Mucosa of stomach (tissue), 1 donor: ENCODE measurements around the gene RRAS.
"Not testable (repeated sequence)": the region's sequence is repeated elsewhere in the genome, so short reads cannot be mapped to it uniquely, and the experiment has no call there.

Experiments
- H3K27me3 ChIP-seq: one replicate; pipeline ENCODE4 v1.7.0; 2013; ENCODE audit warnings: mild to moderate bottlenecking, low read length; ENCODE audit not compliant: control insufficient read depth, insufficient read depth
- H3K36me3 ChIP-seq: one replicate; pipeline ENCODE4 v1.7.0; 2013; ENCODE audit warnings: low read length; ENCODE audit not compliant: control insufficient read depth, insufficient read depth
- H3K4me1 ChIP-seq: one replicate; pipeline ENCODE4 v1.7.0; 2013; ENCODE audit warnings: mild to moderate bottlenecking, low read length; ENCODE audit not compliant: control insufficient read depth, insufficient read depth
- H3K4me3 ChIP-seq: one replicate; pipeline ENCODE4 v1.7.0; 2013; ENCODE audit warnings: low read length
- H3K9ac ChIP-seq: one replicate; pipeline ENCODE4 v1.7.0; 2013; ENCODE audit warnings: mild to moderate bottlenecking, low read length, moderate library complexity
- H3K9me3 ChIP-seq: one replicate; pipeline ENCODE4 v1.7.0; 2013; ENCODE audit warnings: mild to moderate bottlenecking, low read length, moderate library complexity; ENCODE audit not compliant: control insufficient read depth
- donor health status: Pancreatic carcinoma.

The RRAS gene

DNA sequence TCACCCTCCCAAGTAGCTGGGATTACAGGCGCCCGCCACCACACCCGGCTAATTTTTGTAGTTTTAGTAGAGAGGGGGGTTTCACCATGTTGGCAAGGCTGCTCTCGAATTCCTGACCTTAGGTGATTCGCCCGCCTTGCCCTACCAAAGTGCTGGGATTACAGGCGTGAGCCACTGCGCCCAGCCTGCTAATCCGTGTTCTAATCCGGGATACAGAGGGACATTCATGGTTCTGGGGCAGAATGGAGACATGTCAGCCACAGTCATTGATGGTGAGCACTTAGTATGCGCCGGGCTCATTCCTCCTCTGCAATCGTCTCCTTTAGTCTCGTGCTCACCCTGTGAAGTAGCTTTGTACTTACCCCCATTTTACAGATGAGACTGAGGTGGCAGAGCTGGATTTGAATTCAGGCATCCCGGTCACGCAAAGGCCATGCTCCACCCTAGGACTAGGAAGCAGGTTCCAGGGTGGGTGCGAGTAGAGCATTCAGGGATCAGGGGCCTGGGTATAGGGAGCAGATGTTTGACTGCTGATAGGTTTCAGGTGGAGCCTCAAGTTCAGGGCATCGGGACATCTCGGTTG, 8.2 kb downstream of the RRAS start:
- Histone ChIP-seq H3K36me3 (no peaks in the 10 kb centered on the region), H3K4me3 (no peak overlapping the region), H3K9ac (no peak overlapping the region), H3K4me1 (peaks cover 11% of the 10 kb centered on the region), H3K27me3 (no peaks in the 10 kb centered on the region), H3K9me3 (no peaks in the 10 kb centered on the region)

DNA sequence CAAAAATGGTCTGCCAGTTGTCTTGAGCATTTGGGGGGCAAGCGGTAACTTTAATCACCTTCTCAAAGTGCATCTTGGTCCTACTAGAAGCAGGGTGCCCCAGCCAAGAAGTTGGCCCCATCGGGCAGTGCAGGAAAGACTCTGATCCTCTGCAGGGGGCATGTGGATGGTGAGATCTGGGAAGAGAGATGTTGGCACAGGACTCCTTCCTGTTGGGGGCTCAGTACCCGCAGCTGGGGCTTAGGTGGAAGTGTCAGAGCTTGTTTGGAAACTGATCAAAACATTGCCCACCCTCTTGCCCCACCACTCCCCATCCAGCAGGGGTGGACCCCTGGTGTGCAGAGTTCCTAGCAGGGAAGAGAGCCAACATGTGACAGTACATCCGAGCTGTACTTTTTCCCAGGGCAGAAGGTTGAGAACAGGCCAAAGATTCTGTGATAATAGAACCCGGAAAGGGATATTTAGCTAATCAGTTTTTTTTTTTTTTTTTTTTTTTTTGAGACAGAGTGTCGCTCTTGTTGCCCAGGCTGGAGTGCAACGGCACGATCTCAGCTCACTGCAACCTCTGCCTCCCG, 8.8 kb downstream of the RRAS start:
- Histone ChIP-seq H3K36me3 (no peaks in the 10 kb centered on the region), H3K9ac (no peak overlapping the region), H3K4me1 (peaks cover 11% of the 10 kb centered on the region), H3K9me3 (no peaks in the 10 kb centered on the region), H3K4me3 (no peak overlapping the region), H3K27me3 (no peaks in the 10 kb centered on the region)

DNA sequence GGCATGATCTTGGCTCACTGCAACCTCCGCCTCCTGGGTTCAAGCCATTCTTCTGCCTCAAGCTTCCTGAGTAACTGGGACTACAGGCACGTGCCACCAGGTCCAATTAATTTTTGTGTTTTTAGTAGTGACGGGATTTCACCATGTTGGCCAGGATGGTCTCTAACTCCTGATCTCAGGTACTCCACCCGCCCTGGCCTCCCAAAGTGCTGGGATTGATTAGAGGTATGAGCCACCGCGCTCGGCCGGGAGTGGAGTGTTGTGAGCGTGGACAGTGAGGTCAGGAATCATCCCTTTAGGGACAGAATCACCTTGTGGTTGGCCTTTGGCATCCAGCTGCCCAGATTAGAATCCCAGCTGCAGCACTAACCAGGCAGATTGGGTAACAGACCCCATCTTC, 10.3 kb downstream of the RRAS start:
- Histone ChIP-seq H3K36me3 (no peaks in the 10 kb centered on the region), H3K27me3 (no peaks in the 10 kb centered on the region), H3K4me3 (no peak overlapping the region), H3K4me1 (peaks cover 7% of the 10 kb centered on the region), H3K9ac (no peak overlapping the region), H3K9me3 (no peaks in the 10 kb centered on the region)

DNA sequence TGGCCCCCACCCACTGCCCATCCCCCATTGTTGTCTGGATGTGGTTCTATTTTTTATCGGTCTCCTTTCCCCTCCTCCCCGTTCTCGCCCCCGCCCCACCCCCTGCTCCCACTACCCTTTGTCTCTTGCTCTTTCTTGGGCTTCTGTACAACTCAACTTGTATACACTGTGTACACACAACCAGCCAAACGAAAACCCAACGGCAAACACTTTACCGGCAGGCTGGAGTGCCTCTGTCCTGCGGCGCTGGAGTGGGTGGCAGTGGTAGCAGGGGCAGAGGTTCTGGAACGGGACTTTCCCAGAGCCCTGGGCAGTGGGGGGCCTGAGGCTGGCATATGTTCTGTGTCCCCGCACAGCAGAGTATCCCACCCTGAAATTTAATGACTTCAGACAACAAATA, 13.7 kb downstream of the RRAS start:
- H3K27me3 ChIP-seq, result no peaks in the 10 kb centered on the region
- peaks cover 6% of the 10 kb centered on the region for H3K4me1 ChIP-seq
- peaks cover 10% of the 10 kb centered on the region for H3K36me3 ChIP-seq
- no peak overlapping the region for H3K9ac ChIP-seq
- H3K9me3 ChIP-seq, result no peaks in the 10 kb centered on the region
- no peak overlapping the region for H3K4me3 ChIP-seq

DNA sequence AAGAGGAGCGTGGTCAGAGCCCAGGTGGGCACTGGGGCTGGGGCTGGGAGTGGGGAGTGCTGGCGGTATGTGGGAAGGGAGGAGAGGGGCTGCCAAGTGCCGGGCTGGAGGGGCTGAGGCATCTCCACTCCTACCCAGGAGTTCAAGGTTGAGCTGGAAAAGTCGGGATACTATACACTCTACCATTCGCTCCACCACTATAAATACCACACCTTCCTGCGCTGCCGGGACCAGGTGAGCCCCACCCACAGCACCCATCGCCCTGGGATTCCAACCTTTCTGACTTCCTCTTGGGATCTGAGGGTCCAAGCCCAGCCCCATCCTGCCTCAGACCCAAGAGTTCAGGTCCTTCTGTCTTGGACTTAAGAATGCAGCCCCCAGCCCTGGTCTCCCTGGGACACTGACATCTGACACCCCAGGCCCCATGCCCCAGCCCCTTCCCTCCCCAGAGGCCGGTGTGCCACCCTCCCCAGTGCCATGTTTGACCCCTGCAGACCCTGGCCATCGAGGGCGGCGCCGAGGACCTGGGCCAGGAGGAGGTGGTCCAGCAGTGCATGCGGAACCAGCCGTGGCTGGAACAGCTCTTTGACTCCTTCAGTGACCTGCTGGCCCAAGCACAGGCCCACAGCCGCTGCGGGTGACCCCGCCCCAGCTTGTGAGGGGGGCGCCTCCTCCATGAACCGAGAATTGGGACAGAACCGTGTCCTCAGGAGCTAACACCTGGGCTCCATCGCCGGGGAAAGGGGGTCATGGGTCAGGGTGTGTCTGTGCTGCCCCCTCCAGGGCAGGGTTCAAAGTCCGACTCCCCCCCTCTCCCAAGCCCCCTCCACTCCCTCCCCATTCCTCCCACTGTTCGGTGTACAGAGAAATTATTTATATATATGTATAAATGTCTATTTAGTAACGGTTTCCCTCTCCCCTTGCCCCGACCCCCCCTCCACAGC, 14.7 kb downstream of the RRAS start:
- no peak overlapping the region for H3K9ac ChIP-seq
- peaks cover 12% of the 10 kb centered on the region for H3K36me3 ChIP-seq
- H3K4me3 ChIP-seq, result no peak overlapping the region
- H3K4me1 ChIP-seq, result no peaks in the 10 kb centered on the region
- H3K27me3 ChIP-seq, result no peaks in the 10 kb centered on the region
- no peaks in the 10 kb centered on the region for H3K9me3 ChIP-seq

DNA sequence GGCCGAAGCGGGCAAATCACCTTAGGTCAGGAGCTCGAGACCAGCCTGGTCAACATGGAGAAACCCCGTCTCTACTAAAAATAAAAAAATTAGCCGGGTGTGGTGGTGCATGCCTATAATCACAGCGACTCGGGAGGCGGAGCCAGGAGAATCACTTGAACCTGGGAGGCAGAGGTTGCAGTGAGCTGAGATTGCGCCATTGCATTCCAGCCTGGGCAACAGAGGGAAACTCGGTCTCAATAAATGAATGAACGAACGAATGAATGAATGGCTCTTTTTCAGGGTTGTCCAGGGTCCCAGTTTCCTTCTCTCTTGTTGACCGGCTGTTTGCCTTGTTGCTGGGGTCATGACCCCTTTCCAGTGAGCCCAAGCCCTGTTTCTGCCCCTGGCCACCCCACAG, 22.1 kb downstream of the RRAS start:
- H3K9ac ChIP-seq, H3K4me3 ChIP-seq, H3K27me3 ChIP-seq, H3K9me3 ChIP-seq: not testable (repeated sequence)
- peaks cover 22% of the 10 kb centered on the region for H3K36me3 ChIP-seq
- H3K4me1 ChIP-seq, result peaks cover 11% of the 10 kb centered on the region

DNA sequence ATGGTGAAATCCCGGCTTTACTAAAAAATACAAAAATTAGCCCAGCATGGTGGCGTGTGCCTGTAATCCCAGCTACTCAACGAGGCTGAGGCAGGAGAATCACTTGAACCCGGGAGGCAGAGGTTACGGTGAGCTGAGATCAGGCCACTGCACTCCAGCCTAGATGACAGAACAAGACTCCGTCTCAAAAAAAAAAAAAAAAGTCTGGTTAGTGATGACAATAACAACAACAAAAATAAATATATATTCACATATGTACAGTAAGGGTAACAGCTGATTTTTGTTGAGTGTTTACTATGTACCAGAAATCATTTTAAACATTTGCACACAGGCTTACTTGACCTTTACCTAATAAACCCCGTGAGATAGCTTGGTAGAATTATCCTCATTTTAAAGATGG, 23.0 kb downstream of the RRAS start:
- Histone ChIP-seq H3K4me1 (peaks cover 17% of the 10 kb centered on the region), H3K9me3 (no peaks in the 10 kb centered on the region), H3K4me3 (no peak overlapping the region), H3K9ac (no peak overlapping the region), H3K27me3 (no peaks in the 10 kb centered on the region), H3K36me3 (peaks cover 22% of the 10 kb centered on the region)

DNA sequence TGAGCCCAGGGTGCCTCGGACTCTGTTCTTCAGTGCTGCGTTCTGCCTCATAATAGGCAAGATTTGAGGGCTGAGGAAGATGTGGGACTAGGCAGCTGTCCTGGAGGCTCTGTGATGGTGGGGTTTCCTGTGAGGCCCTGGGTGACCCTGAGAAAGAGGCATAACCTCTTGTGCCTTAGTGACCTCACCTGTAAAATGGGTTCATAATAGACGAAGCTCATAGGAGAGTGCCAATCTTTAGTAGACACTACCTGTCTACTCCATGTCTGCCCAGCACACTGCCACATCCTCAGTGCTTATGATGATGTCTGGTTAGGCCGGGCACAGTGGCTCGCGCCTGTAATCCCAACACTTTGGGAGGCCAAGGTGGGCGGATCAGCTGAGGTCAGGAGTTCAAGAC, 23.4 kb downstream of the RRAS start:
- Histone ChIP-seq H3K4me3 (no peak overlapping the region), H3K27me3 (no peaks in the 10 kb centered on the region), H3K9me3 (no peaks in the 10 kb centered on the region), H3K9ac (no peak overlapping the region), H3K4me1 (peaks cover 17% of the 10 kb centered on the region), H3K36me3 (peaks cover 18% of the 10 kb centered on the region)

DNA sequence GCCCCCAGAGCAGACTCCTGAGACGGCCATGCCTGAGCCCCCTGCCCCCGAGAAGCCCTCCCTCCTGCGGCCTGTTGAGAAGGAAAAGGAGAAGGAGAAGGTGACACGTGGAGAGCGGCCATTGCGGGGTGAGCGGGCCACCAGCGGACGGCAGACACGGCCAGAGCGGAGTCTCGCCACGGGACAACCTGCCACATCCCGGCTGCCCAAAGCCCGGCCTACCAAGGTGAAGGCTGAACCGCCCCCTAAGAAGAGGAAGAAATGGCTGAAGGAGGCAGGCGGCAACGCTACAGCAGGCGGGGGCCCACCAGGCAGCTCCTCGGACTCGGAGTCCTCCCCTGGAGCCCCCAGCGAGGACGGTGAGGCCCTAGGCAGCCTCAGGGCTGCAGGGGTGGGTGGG, 24.1 kb downstream of the RRAS start:
- Histone ChIP-seq H3K27me3 (no peaks in the 10 kb centered on the region), H3K4me3 (no peak overlapping the region), H3K4me1 (peaks cover 17% of the 10 kb centered on the region), H3K9me3 (no peaks in the 10 kb centered on the region), H3K9ac (no peak overlapping the region), H3K36me3 (peaks cover 16% of the 10 kb centered on the region)

DNA sequence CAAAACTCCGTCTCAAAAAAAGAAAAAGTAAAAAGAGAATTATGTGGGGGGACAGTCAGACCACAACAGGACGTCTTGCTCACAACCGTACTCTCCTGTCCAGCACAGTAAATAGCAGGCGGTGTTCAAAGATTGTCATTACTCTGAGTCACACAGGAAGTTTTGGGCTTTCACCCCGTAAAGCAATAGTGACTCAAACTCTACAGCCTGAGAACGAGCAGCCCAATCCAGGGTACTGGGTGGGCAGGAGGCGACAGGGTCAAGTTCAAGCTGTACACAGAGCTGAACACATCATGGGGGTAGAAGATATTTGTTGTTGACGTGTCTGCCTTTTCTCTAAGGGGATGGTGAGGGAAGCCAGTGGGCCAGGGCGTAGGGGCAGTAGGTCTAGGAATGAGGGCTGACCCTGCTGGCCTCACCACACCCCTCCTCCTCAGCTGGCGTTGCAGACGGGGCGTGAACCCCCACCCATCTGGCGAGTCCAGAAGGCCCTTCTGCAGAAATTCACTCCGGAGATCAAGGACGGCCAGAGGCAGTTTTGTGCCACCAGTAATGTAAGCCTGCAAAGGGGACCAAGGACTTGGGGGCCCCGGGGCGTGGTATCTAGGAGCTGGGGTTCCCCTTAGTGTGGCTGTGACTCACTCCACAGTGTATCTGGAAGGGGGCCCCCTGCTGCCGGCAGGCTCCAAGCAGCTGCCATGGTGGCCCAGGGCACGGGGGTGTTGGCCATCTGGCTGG, 25.7 kb downstream of the RRAS start:
- Histone ChIP-seq H3K9me3 (no peaks in the 10 kb centered on the region), H3K9ac (no peak overlapping the region), H3K4me3 (no peak overlapping the region), H3K36me3 (peaks cover 10% of the 10 kb centered on the region), H3K27me3 (no peaks in the 10 kb centered on the region), H3K4me1 (peaks cover 17% of the 10 kb centered on the region)

DNA sequence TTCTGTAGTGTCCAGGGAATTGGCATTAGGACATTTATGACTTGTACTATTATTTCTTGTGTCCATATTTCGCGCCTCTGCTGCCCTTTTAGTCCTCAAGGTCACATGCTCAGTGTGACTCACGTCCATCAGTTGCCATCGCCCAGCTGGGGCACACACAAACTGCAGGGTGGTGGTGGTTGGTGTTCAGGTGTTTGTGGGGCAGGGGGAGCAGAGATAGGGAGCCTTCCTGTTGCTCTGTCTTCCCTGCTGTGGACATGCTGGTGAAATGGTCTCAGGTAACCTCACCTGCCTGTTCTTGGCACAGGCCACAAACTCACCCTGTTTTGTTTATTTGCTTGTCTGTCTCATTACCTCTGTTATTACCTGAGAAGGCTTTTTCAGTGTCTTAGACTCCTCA, 26.6 kb downstream of the RRAS start:
- peaks cover 10% of the 10 kb centered on the region for H3K36me3 ChIP-seq
- no peaks in the 10 kb centered on the region for H3K9me3 ChIP-seq
- H3K27me3 ChIP-seq, result no peaks in the 10 kb centered on the region
- H3K9ac ChIP-seq, result peak overlapping the region; percentile 25
- H3K4me1 ChIP-seq, result peaks cover 17% of the 10 kb centered on the region
- H3K4me3 ChIP-seq, result no peak overlapping the region
